Activated CD4-positive, alpha-beta T cell treated with anti-CD3 and anti-CD28 coated beads, Interleukin-2, Interleukin-4, amounts not matched to agents 100 ng/mL and 50 ng/mL, durations not matched to agents 16 hours and 8 hours (primary cell): ENCODE results near the gene ESPN.
"Not testable (repeated sequence)": the region's sequence is repeated elsewhere in the genome, so short reads cannot be mapped to it uniquely, and the experiment has no call there.

Source experiments
- DNase-seq: peaks from one replicate; pipeline ENCODE4 v3.0.0-alpha.2; 2020; ENCODE audit warnings: low spot score

The ESPN gene

GRCh38 chr1:6428453-6428852 is 3.9 kb downstream of the ESPN start:
- not testable (repeated sequence) for DNase-seq

DNA sequence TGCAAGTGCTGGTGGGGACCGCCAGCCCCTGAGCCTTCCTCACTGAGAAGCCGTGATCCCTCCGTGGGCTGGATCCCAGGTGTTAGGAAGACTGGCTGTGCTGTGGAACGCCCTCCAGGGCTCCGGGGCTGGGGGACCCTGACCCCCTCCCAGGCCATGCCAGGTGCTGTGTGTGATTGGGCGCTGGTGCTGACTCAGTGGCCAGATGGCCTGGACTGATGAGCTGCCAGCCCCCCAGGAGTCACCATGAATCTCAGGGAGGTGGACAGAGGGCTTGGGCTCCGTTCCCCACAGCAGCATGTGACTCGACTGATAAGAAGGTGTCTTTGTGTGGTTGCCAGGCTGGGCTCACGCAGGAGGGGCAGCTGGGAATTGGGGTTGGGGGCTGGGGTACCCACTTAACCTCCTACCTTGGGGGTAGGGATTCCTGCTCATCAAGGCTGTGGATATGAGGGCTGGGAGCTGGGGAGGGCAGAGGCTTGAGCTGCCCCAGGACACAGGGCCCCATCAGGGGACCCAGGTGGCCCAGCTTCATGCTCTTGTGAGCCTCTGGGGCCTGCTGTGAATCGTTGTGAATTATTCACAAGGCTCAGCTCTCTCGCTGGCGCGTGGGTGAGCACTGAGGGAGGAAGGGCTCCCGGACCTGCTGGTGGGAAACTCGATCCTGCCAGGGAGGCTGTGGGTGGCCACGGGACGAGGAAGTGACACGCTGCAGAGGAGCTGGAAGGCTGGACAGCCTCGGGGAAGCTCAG is 5.3 kb downstream of the ESPN start:
- DNase-seq = not testable (repeated sequence)

DNA sequence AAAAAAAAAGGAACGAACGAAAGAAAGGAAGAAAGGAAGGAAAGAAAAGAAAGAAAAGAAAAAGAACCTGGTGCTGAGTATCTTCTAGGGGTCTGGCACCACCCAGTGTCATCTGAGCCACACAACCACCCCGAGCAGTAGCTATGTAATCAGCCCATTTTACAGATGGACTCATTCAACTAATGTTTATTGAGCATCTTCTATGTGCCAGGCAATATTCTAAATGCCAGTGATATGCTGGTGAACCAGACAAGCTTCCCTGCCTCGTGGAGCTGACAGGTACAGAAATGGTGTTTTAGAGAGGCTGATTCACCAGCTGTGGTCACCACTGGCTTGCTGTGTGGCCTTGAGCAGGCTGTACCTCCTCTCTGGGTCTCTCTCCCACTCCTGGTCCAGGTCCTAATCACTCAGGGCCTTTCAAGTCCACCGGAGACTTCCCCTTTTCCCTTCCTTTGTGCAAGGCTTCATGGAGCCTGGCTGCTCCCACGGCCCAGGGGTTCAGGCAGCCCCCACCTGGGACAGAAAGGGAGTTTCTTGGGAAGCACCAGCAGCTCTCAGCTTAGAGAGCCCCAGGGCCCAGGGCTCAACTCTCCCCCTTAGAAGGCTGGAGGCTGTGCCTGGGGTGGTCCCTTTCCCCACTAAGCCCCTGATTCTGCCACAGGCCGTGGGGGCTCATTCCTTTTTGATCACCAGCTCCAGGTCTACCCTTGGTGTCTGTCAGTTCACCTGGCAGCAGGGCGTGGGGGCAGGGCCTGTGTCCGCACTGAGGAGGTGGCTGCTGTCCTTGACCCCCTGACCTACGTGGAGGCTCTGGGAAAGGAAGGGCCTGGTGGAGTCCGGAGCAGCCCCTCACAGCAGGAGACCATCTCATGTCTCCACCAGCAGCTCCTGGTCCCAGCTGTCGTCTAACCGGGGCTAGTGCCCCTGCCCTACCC is 7.3 kb downstream of the ESPN start:
- not testable (repeated sequence) for DNase-seq

GRCh38 chr1:6434186-6434585 is 9.6 kb downstream of the ESPN start:
- DNase-seq = no peak

DNA sequence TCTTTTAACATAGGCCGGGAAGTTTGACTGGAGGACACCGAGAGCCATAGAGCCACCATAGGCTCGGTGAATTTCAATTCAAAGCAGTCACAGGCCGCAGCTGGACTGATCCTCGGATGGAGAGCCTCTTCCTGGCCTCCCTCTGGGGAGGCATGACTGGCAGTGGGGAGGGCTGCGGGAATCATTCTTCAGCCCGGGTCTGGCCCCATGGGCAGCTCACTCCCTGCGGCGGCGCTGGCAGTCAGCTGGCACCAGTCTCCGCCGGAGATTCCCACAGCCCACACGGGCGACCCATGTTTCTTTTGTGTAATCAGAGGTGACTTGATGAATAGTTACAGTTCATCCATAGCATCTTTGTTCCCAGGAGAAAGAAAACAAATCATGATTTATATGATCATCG is 10.6 kb downstream of the ESPN start:
- DNase-seq = no peak

GRCh38 chr1:6435547-6435946 is 11.0 kb downstream of the ESPN start:
- DNase-seq = no peak

DNA sequence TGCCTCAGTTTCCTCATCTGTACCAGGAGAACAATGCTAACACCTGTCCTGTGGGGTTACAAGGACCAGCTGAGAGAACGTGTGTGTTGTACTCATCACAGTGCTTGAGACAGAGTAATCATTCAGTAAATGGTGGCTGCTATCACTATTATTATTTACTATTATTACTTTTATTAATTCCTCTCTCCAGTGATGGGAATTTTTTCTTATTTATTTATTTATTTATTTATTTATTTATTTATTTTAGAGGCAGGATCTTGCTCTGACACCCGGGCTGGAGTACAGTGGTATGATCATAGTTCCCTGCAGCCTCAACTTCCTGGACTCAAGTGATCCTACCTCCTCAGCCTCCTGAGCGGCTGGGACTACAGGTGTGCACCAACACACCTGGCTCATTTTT is 11.7 kb downstream of the ESPN start:
- DNase-seq = not testable (repeated sequence)

DNA sequence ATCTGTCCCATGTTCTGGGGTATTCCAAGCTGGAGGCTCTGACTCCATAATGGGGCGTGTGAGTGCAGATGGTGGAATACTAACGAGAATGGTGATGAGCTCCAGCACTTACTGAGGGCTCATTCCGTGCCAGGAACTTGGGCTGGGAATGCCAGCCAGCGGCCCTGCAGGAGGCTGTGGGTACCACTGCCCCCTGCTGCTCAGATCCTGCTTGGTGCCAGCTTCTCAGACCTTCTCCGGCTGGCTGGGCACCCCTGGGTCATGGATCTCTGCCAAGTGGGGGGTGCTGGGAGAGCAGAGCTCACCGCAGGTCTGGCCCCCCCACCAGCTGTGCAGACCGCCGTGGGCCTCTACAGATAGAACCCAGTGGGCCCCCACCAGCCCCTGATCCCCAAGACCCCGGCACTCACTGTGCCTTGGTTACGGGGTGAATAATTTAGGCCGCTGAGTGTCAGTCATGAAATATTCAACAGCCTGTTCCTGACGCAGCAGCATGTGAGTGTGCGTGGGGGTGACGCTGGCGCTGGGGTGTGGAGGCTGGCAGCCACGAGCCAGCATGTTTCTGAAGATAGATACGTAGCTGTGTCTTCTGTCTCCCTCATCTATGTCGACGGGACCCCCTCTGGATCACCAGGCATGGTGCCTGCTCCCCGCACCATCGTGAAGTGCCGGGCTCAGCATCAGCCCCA is 12.6 kb downstream of the ESPN start:
- DNase-seq = not testable (repeated sequence)

DNA sequence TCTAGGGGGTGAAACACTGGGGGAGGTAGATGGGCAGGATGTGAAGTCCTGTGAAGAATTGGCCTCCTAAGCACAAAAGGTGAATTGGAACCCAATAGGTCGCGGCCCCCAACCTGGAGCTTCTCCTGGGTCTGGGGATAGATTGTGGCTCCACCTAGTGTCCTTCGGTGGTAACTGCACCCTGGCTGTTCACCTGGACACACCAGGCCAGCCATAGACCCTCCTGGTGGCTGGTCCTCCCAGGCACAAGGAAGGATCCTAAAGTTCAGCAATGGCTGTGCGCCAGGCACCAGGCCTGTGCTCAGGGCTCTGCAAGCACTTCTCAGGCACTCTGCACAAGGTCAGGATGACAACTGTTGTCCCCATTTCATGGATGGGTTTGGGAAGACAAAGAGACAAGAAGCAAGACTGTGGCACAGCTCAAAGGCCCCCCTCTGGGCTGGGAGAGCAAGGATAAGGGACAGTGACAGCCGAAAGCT is 13.5 kb downstream of the ESPN start:
- DNase-seq = peak; percentile 76

- peak; percentile 64 for DNase-seq
Observed at GRCh38 chr1:6440198-6441126, 15.9 kb downstream of the ESPN start.

DNA sequence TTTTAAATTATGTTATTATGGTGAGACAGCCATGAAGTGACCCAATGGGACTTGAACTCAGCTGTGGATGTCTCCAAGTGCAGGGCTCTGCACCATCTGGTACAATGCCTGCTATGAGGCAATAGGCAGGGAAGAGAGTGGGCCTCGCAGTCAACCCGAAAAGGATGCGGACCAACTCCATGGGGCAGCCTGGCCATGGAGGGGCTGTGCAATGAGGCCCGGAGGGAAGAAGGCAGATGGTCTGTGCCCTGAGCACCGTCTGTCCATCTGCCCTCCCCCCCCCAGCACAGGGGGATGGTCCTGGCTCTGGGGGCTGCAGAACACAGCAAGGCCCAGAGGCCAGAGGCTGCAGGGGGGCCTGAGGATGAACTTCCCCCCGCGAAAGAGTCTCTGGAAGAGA is 17.0 kb downstream of the ESPN start:
- no peak for DNase-seq

DNA sequence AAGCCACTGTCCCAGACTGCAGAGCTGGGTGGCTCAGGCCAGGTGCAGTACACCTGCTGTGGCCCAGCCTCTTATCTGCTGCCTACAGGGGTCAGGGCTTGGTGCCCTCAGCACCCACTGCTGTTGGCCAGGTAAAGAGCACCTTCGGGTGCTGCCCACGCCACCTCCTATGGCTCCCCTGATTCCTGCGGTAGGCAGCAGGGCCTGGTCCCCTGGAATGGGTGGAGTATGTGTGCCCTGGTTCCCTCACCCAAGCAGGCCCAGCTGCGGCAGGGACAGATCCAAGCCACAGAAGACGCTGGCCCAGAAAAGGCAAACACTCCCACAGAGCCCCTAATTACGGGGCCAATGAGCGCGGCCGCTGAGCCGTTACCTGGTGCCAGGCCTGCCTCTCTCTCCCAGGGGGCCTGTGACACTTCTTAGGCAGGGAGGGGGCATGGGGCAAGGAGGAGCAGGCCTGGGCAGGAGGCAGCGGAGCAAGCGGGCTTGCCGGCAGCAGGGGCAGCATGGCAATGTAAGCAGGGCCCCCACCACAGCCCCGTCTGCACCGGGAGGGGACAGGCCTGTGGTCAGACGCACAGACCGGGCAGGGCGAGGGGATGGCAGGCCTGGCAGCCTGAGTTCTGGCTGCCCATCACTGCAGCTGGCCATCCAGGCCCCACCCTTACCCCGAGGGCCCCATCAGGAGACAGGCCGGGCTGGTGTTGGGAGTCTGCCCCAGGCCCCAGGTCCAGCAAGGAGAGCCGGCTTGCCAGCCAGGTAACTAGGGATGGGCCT is 19.0 kb downstream of the ESPN start:
- DNase-seq = no peak

DNA sequence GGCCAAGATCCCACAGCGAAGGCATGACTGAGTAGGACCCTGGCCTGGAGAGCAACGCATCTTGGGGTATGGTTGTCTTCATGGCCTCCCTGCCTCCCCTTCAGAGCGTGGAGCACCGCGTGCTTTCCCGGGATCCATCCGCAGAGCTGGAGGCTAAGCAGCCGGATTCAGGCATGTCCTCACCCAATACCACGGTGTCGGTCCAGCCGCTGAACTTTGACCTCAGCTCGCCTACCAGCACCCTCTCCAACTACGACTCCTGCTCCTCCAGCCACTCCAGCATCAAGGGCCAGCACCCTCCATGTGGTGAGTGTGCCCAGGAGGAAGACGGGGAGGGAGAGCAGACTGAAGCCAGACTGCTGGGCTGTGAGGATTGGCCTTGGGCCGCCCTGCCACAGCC is 19.8 kb downstream of the ESPN start:
- DNase-seq = no peak

GRCh38 chr1:6445062-6445763 is 20.6 kb downstream of the ESPN start:
- peak; percentile 46 for DNase-seq

DNA sequence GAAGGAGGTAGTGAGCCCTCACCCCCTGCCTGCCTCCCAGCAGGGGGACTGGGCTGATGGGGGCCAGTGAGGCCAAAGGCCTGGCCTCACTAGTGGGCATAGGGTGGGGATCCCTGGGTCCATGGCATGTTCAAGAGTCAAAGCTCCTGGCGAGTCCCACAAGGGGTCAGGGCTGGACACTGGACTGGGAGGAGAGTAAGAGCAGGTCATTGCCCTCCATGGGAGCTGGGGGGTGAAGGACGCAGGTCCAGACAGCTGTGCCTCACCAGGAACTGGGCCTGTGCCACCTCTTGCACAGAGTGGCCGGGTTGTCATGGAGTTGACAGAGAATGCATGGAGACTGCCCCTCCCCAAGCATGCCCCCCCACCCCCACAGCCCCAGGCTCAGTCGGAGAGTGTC is 21.4 kb downstream of the ESPN start:
- not testable (repeated sequence) for DNase-seq

GRCh38 chr1:6446665-6447015 is 22.1 kb downstream of the ESPN start:
- DNase-seq = no peak

DNA sequence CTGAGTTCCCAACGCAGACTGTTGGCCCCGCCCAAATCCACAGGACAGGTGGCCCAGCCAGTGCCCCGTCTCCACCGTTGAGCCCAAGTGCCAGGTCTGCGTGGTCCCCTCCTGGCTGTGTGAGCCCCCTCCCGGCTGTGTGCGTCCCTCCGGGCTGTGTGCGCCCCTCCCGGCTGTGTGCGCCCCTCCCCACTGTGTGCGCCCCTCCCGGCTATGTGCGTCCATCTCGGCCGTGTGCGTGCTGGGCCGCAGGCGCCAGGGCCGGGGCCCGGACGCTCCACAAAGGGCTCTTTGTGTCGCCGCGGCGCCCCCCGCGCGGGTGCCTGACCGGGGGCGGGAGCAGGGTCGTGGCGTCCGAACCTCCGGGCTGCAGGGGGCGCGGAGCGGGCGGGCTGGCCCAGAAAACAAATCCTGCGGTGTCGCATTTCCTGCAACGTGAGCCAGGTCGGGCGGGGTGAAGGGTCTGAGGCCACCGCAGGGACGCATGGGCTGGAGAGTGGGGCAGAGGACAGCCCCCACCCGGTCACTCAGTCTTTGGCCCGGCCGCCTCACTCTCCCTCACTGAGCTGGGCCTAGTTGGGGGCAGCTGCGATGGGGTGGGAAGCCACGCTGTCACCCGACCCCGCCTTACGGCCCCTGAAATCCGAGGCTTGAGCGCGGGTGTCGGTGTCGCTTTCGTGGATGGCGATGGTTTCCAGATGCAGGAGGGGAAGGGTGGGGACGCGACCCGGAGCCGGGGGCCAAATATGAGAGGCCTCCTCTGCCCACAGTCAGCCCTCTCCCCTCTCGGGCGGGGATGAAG is 22.6 kb downstream of the ESPN start:
- DNase-seq = no peak

- DNase-seq = no peak
Observed at GRCh38 chr1:6447818-6448748, 23.5 kb downstream of the ESPN start.
